HG03439 (cell line): Measurements from ENCODE around the gene RNU6-9.

Experiments
- ATAC-seq: cut with Tn5 transposase; IDR thresholded peaks from one replicate; pipeline ENCODE4 v1.9.1; 2021; ENCODE audit warnings: mild to moderate bottlenecking, moderate library complexity; ENCODE audit not compliant: unreplicated experiment

The RNU6-9 gene

GRCh38 chr19:861141-861755 lies 32.0 kb upstream of the RNU6-9 start:
- no peak for ATAC-seq

DNA sequence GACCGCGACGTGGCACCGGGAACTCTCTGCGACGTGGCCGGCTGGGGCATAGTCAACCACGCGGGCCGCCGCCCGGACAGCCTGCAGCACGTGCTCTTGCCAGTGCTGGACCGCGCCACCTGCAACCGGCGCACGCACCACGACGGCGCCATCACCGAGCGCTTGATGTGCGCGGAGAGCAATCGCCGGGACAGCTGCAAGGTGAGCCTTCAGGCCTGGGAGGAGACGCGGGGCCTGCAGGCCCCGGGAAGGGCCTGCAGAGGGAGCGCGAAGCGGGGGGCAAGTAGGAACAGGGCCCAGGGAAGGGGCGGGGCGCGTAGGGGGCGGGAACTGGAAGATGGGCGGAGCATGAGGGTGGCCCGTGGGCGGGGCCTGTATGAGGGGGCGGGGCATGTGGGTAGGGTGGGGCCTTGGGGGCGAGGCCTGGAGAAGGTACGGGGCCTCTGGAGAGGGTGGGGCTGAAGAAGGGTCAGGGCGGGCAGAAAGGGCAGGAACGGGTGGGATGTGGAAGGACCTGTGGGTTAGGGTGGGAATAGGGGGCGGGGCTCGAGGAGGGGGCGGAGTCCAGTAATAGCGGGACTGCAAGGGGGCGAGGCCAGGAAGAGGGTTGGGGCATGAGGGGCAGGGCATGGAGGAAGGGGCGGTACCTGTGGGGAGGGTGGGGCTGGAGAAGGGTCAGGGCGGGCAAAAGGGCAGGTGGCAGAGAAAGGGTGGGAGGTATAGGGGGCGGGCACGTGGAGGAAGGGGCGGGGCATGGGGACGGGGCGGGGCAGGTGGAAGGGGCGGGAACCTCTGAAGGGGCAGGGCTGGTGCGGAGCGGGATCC lies 31.3 kb upstream of the RNU6-9 start:
- ATAC-seq, result no peak

GRCh38 chr19:862581-863314 lies 30.5 kb upstream of the RNU6-9 start:
- no peak for ATAC-seq

GRCh38 chr19:863315-863620 lies 30.0 kb upstream of the RNU6-9 start:
- no peak for ATAC-seq

- no peak for ATAC-seq
Observed at GRCh38 chr19:866769-867300, 26.4 kb upstream of the RNU6-9 start.

- ATAC-seq, result no peak
Observed at GRCh38 chr19:867301-867793, 25.9 kb upstream of the RNU6-9 start.

- no peak for ATAC-seq
Observed at GRCh38 chr19:867855-868457, 25.3 kb upstream of the RNU6-9 start.

GRCh38 chr19:868458-869244 lies 24.6 kb upstream of the RNU6-9 start:
- ATAC-seq, result no peak

DNA sequence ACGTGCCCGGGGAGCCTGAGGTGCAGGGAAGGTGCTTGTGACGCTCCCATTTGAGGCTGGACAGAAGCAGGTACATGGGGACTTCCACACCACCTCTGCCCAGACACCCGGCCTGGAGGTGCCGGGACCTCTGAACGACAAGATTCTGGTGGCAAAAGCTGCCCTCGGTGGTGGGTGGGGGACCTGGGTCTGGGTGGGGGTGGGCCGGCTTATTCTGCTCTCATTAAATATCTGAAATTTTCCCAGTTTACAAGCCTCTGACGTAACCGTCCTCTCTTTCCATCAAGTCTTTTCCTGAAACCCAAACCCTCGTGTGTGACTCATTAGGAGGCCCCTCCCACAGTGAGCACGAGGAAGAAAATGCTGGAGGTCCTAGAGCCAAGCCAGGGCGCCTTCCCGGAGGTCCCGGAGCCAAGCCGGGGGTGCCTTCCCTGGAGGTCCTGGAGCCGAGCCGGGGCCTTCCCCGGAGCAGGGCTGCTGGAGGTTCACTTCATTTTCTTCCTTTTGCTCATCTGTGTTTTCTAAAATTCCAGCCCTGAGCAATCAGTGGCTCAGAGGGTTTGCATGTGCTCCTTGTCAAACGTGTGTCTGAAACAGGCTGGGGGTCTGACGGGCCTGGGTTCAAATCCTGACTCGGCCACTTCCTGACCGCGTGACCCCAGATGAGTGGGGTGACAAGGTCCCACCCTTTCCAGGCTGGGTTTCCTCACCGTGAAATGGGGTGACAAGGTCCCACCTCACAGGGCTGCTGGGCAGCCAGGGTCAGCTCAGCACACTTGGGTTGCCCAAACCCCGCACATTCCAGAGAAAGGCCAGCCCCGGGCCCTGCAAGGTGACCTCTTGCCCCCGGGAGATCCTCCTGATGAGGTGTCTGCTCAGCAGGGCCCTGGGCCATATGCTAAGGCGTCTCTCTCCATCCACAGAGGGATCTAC lies 23.8 kb upstream of the RNU6-9 start:
- ATAC-seq, result no peak

DNA sequence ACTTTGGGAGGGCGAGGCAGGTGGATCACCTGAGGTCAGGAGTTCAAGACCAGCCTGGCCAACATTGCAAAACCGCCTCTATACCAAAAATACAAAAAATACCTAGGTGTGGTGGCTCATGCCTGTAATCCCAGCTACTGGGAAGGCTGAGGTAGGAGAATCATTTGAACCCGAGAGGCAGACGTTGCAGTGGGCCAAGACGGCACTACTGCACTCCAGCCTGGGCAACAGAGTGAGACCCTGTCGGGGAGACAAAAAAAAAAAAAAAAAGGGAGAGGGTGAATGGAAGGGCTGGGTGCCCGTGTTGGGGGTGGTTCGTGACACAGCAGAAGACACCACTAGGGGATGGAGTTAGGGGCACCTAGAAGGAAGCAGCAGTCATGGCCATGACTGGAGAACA lies 23.0 kb upstream of the RNU6-9 start:
- ATAC-seq, result no peak

DNA sequence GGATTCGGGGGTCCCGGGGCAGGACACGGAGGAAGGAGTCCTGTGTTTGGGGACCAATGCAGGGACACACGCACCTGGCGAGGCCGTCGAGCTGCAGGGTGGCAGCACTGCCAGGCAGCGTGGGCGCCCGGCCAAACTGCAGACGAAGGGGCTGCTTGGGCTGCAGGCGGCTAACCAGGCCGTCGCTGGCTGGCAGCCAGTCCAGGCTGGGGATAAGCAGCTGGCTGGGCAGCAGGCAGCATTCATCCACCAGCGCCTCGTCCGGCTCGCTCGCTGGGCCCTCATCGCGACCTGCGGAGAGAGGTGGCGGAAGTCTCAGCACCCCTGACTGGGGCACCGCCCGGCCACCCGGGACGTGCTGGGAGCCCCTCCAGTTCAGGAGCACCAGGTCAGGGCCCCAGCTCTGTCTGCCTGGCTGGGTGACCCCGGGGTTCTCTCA lies 22.3 kb upstream of the RNU6-9 start:
- ATAC-seq, result no peak

DNA sequence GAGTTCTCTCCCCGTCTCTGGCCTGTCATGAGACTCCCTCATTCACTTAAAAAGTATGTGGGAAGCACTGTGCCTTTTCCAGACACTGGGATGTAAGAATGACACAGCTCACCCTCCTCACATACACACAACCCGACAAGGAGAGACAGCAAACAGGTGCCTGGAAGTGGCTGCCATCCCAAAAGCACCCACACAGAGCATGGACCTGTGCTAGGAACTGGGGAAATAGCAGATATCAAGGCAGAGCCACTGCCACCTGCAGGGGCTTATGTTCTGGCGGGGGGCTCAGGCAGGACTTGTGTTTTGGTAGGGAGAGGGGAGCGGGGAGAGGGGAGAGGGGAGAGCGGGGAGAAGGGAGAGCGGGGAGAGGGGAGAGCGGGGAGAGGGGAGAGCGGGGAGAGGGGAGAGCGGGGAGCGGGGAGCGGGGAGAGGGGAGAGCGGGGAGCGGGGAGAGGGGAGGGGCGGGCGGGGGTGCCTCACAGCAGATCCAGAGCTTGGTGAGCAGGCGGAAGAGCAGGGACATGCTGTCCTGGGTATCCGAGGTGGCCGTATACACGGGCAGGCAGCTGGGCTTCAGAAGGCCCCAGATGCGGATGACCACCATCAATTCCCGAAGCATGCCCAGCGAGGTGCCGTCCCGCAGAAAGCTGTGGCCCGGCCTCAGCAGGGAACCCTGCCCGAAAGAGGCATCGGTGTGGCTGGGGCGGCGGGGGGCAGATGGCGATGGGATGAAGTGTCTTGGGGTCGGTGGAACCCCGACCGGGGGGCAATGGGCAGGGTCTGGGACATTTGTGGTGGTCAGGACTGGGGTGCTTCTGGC lies 21.6 kb upstream of the RNU6-9 start:
- ATAC-seq, result no peak

DNA sequence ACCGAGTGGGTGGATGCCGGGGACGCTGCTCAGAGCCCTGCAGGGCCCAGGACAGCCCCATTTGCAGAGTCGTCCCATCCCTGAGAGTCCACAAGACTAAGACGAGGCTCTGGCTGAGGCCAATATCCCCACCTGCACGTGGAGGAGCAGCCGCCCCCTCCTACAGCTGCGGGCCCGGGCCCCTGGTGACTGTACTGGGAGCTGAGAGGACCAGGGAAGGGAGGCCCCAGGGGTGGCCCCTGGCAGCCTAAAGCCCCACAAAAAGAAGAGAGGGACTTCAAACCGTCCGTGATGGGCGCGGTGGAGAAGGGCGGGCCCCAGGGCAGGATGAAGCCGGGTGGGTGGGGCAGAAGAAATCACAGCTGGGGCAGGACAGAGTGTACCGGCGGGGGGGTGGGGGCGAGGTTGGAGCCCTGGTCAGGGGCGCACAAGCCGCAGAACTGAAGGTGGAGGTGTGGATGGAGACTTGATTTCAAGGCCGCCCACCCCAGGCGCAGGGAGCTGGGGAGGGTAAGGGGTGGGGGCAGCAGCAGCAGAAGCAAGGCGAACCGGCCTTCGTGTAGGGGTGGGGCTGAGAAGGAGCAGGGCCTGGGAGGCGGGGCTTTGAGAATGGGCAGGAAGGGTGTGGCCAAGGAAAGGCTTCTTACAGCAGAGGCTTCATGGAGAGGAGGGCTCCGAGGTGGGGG lies 20.9 kb upstream of the RNU6-9 start:
- no peak for ATAC-seq

DNA sequence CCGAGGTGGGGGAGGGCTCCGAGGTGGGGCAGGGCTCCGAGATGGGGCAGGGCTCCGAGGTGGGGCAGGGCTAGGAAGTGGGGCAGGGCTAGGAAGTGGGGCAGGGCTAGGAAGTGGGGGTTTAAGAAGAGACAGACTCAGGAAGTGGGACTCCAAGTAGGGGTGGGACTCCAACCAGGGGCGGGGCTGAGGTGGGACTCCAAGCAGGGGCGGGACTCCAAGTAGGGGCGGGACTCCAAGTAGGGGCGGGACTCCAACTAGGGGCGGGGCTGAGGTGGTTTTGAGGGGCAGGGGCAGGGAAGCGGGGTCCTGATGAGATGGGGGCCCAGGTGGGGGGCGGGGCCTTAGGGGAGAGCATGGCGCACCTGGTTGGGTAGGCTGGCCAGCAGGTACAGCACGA lies 20.2 kb upstream of the RNU6-9 start:
- ATAC-seq, result no peak

- no peak for ATAC-seq
Observed at GRCh38 chr19:873561-874041, 19.7 kb upstream of the RNU6-9 start.

DNA sequence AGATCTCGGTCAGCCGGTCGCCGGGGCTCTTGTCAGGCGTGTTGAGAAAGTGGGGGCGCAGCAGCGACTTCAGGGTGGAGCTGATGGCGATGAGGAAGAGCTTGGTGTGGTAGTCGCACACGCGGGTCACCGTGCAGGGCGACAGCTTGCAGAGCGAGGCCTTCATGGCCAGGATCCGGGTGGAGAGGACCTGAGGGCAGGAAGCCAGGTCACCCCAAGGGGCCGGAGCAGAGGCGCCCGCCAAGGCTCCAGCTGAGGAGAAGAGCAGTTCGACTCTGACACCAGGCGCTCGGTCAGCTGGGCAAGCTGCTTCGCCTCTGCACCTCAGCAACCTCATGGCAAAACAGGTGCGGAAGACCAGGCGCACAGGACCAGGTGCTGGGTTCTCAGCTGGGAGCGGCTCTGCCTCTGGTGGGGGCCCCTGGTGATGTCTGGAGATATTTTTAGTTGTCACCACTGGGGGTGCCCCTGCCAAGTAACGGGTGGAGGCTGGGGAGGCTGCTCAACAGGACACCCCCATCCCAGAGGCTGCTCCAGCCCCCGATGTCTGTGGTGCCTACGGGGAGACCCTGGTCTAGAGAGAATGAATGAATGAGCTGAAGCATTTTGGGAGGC lies 17.9 kb upstream of the RNU6-9 start:
- ATAC-seq, result no peak

- no peak for ATAC-seq
Observed at GRCh38 chr19:876089-876488, 17.2 kb upstream of the RNU6-9 start.
